ENCODE data around the gene NPAS3.

NPAS3 gene

DNA sequence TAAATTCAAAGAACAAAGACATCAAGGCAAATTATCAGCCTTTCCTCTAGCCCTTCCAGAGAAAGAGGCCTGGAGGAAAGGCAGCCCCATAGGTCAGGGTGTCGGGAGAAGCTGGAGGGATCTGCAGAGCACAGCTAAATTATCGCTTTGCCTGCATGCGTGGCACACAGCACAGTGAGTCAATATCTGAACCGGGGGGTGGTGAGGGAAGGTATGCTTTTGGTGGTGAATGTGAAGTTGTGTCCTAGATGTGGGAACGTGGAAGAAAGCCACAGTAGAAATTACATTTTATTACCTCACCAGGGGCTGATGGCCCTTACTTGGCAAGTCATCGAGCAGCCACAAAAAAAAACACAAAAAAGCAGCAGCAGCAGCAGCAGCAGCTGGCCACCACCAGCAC lies 769.0 kb downstream of the NPAS3 start:
- no peak overlapping the region for H3K27ac ChIP-seq
- ChIA-PET CTCF (no interaction called here), POLR2A (ENCODE audit: low non-redundant PET) (no interaction called here)
- no peak for DNase-seq (ENCODE audit: low spot score)
- TF ChIP-seq, protein P1, sequence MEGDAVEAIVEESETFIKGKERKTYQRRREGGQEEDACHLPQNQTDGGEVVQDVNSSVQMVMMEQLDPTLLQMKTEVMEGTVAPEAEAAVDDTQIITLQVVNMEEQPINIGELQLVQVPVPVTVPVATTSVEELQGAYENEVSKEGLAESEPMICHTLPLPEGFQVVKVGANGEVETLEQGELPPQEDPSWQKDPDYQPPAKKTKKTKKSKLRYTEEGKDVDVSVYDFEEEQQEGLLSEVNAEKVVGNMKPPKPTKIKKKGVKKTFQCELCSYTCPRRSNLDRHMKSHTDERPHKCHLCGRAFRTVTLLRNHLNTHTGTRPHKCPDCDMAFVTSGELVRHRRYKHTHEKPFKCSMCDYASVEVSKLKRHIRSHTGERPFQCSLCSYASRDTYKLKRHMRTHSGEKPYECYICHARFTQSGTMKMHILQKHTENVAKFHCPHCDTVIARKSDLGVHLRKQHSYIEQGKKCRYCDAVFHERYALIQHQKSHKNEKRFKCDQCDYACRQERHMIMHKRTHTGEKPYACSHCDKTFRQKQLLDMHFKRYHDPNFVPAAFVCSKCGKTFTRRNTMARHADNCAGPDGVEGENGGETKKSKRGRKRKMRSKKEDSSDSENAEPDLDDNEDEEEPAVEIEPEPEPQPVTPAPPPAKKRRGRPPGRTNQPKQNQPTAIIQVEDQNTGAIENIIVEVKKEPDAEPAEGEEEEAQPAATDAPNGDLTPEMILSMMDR (conservative IDR thresholded peaks at IDR 0.05; ENCODE audit: low read depth), result no peak

DNA sequence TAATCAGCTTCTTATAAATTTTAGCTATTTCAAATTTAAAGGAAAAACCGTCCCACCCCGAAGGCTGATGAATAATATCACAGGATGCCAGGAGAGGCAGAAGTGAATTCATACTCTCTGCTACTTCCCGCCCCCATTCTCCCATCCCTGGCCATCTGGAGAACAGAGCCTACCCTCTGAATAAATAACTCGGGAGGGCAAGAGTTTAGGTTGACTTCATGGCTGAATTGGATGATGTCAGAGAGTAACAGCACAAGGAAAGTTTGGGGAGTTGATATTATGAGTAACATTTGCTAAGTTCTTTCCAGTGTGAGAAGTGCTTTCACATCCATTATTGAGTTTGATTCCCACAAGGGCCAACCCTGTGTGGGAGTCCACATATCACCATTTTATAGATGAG lies 770.6 kb downstream of the NPAS3 start:
- TF ChIP-seq, protein P1 (conservative IDR thresholded peaks at IDR 0.05; ENCODE audit: low read depth), result no peak
- CTCF ChIA-PET, result interaction anchor here (0.6 kb wide), 1 partner anchor 467 kb away, joined by 3 read pairs; no protein-coding TSS in a partner anchor
- DNase-seq (ENCODE audit: low spot score), result no peak
- H3K27ac ChIP-seq, result no peak overlapping the region
- POLR2A ChIA-PET (ENCODE audit: low non-redundant PET), result no interaction called here

DNA sequence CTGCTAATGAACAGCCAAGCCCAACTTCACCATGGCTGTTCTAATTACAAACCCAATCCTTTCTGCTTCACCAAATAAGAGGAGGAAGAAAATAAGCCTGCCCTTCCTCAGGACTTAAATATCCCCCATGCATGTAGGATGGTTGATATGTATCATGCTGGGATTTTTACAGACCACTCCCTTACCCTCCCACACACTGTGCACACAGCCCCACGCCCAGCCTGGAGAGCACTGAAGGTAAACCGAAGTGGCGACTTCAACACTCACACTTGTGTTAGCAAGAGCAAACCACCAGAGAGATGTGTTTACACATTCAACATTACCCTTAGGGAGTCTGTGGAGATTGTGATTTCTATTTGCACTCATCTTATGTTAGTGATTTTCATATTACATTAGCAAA lies 771.0 kb downstream of the NPAS3 start:
- POLR2A ChIA-PET (ENCODE audit: low non-redundant PET), result no interaction called here
- CTCF ChIA-PET, result no interaction called here
- TF ChIP-seq, protein P1 (conservative IDR thresholded peaks at IDR 0.05; ENCODE audit: low read depth), result no peak
- DNase-seq (ENCODE audit: low spot score), result no peak
- H3K27ac ChIP-seq, result no peak overlapping the region

DNA sequence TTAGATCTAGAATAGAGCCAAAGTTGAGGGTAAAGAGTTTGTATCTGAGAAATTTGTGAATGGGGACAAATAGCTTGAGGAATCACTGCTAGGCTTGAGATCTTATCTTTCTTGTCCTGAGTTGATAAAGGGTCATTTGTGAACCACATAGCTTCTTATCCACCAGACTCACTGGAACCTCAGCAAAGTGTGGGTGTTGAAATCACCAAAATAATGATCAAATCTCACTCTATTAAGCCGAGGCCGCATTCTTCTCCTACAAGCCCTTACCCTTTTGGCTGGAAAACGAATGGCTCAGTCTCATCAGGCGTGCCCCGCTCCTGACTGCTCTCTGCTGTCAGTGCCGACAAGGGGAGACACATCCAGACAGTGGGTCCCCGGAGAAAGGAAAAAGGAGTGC lies 771.6 kb downstream of the NPAS3 start:
- no peak overlapping the region for H3K27ac ChIP-seq
- CTCF ChIA-PET, result no interaction called here
- POLR2A ChIA-PET (ENCODE audit: low non-redundant PET), result no interaction called here
- TF ChIP-seq, protein P1 (conservative IDR thresholded peaks at IDR 0.05; ENCODE audit: low read depth), result no peak
- no peak for DNase-seq (ENCODE audit: low spot score)

DNA sequence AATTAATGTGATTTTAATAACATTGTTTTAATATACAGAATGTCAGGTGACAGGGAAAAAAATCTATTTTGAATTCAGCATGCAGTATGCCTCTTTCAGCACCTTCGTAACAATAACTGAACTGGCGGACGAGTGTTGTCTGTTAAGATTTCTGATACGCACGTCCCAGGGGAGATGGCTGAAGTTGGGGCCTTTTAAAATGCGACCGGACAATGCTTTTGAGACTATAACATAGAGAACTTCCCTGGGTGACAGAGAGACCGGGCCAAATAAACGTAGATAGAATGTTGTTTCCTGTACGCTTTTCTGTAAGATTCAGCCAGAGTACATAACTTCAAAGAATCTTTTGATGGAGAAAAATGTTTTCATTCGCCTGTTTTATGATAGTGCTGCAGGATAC lies 772.5 kb downstream of the NPAS3 start:
- DNase-seq (ENCODE audit: low spot score), result no peak
- ChIA-PET CTCF (no interaction called here), POLR2A (ENCODE audit: low non-redundant PET) (no interaction called here)
- no peak overlapping the region for H3K27ac ChIP-seq
- TF ChIP-seq, protein P1 (conservative IDR thresholded peaks at IDR 0.05; ENCODE audit: low read depth), result no peak

DNA sequence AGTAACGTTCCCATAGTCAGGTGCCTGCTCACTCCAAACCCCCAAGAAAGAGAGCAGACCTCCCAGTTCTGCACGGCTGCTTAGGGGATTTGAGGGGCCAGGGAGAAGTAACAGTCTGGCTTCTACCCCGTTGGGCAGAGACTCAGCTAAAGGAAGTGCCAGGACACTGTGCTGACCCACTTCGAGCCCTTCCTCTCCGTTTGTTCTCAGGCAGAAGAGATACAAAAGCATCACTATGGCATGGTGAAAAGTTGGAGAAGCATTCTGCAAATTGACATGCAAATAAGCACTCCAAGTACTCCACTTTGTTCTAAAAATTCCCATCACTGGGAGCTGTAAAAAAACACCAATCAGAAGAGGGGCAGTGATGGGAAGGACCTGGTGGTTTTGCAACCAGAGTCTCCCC lies 773.1 kb downstream of the NPAS3 start:
- ChIA-PET POLR2A (ENCODE audit: low non-redundant PET) (no interaction called here), CTCF (no interaction called here)
- DNase-seq (ENCODE audit: low spot score), result no peak
- TF ChIP-seq, protein P1 (conservative IDR thresholded peaks at IDR 0.05; ENCODE audit: low read depth), result no peak
- H3K27ac ChIP-seq, result no peak overlapping the region

Data from RWPE1 (cell line).